Globus pallidus (tissue), 1 donor: Measurements from ENCODE around the gene EVX2.

Experiments
- DNase-seq: peaks from one replicate; pipeline ENCODE4 v3.0.0-alpha.2; 2015; ENCODE audit warnings: low spot score

The EVX2 gene

GRCh38 chr2:176082824-176083751 is 674 bp downstream of the EVX2 start:
- no peak for DNase-seq

DNA sequence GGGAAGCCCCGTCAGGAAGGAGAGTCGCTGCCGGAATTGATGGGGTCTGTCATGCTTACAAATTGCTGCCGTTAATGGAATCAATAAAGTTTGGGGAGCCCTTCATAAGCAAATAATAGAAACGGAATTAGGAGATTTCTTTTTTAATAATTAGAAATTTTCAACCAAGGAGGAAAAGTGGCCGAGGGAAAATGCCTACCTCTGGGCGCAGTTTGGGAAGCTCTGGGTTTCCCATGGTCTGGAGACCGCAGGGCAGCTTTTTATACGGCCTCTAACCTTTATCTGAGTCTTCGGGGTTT is 1.3 kb downstream of the EVX2 start:
- DNase-seq = no peak

GRCh38 chr2:176081837-176082524 is 1.8 kb downstream of the EVX2 start:
- no peak for DNase-seq

GRCh38 chr2:176081376-176081836 is 2.4 kb downstream of the EVX2 start:
- DNase-seq = no peak

DNA sequence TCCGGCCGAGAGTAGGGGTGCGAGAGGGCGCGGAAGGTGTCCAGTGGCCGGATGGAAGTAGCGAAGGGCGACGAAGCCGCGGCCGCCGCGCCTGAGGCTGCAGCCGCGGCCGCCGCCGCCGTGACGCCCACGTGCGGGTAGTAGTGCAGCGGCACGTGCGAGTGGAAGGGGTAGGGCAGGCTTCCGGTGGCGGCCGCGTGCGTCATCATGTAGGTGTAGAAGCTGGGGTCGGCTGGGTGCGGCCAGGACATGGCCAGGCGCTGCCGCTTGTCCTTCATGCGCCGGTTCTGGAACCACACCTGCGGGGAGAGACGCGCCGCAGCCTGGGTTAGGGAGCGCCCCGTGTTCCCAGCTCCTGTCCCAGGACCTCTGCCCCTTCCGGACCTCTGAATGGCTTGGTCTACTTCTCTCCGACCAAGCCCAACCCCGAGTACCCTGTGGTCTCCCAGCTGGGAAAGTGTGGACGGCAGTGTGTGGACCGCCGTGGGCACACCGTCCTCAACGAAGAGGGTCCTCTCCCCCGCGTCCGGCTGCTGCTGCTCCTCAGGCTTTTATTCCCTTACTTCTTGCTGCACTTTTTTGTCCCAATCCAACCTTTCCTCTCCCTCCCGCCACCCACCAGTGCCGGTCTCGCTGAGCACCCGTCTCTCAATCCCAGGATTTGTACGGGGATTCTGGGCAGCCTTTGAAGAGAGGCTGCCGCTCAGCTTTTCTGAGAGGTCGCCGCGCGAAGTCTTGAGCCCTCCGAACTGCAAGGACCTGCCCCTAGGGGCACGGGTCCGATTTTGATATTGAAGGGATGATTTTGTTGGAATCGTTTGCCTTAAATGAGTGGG is 3.0 kb downstream of the EVX2 start:
- DNase-seq = no peak

- no peak for DNase-seq
Measured at GRCh38 chr2:176079831-176080539, 3.8 kb downstream of the EVX2 start.

GRCh38 chr2:176079285-176079830 is 4.4 kb downstream of the EVX2 start:
- no peak for DNase-seq

DNA sequence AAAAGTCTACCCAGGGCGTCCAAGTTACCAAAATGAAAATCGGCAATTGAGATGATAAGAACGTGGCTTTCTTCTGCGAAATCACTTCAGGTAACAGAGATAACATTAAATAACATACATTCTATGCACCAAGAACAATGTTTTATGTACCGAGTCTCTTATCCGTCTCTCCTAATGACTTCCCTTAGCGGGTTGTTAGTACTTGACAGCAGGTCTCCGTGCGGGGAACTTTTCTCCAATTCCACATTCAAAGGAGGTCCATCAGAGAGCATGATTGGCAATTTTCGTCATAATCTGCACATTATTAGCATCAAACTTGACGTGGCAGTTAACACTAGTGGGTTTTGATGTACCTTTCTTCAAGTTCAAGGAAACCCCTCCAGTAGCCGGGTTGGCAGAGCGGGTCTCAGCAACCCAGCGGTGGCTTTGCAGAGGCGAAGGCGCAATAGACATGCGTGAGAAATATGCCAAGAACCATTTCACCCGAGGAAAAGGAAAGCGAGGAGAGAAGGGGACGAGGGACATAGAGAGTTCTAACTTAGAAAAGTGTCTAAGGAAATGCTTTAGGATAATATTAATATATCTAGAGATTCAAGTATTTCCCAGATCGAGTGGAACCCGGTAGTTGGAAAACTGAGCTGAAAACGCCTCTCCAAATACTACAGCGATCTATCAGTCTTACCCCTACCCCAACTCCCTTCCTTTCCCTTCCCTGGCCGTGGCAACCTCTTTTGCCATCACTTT is 5.0 kb downstream of the EVX2 start:
- no peak for DNase-seq

- DNase-seq = no peak
Measured at GRCh38 chr2:176076796-176077195, 7.0 kb downstream of the EVX2 start.

GRCh38 chr2:176076063-176076462 is 7.7 kb downstream of the EVX2 start:
- DNase-seq = no peak

GRCh38 chr2:176075481-176075880 is 8.3 kb downstream of the EVX2 start:
- DNase-seq = no peak

- no peak for DNase-seq
Measured at GRCh38 chr2:176074919-176075425, 8.8 kb downstream of the EVX2 start.

DNA sequence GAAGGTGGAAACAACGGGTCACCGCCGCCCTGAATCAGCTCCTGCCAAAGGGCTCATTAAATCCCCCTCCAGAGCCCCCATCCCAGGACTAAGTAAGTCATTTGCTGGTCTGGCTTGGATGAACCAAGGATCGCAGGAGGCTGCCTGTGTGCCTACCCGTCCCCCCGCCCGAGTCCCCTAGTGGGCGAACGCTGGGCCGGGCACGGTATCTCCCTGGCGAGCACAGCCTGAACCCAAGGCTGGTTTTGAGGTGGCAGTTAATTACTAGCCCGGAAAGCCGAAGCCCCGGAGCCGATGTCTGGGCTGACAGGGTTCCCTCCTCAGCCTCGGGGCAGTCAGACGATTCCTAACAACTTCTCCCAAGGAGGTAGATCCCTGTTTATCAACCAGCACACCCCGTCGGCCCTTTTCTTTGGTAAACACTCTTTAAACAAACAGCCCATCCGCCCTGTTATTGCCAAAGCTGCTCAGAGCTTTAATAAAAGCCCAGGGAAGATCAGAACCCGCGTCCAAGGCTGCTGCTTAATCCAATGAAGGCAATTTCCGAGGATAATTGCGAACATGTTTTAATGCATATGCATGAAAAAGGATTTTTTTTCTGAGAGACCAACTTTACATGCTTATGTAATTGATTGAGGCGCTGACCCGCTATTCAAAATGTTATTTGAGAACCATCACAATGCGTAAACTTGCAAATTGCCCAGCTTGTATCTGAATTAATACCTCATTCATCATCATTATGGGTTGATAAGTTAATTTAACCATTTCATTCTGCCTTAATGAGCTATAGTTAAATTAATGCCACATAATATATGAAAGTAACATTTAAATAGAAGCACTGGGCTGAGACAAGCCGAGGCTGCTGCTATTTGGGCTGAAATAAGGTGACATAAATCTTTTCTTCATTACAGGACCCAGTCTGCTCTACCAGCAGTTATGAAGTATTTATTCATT is 10.5 kb downstream of the EVX2 start:
- no peak for DNase-seq

GRCh38 chr2:176072292-176072669 is 11.5 kb downstream of the EVX2 start:
- no peak for DNase-seq

DNA sequence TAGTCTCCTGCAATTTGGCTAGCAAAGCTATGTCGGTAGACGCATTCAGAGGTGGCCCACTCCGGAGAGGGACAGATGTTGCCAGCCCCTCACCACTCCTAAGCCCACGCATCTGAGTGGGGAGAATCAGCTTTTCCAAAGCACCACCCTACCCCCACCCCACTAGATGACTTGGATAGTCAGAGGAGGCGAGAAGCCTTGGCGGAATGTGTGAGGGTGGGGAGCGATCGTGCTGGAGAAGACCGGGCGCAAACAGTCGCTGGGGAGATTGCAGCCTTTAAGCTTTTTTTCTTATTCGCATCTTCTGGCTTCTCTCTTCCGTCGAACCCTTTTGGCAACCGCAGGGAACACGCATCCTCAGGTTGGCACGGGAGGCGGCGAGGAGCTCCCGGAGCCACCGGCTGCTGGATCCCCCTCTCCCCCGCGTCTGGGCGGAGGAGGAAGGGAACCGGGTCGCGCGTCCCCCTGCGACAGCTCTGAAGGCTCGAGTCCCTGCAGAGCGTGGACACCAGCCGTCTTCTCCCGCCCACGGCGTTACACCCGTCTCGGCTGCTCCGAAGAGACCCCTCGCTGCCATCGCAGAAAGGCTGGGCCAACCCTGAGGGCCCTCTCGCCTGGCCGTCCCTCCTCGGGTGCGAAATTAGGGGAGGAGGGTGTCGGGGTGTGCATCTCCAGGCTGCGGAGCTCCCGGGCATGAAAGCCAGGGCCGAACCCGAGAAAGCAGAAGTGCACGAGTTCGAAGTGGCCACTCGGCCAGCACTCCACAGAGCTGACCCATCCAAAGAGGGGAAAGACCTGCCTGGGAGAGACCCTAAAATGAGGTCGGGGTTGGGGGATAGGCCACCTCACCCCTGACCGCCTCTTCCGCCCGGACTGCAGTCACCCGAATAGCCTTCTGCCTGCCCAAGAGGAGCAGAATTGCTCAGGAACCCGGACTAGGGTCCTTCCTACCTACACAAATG is 12.2 kb downstream of the EVX2 start:
- no peak for DNase-seq

DNA sequence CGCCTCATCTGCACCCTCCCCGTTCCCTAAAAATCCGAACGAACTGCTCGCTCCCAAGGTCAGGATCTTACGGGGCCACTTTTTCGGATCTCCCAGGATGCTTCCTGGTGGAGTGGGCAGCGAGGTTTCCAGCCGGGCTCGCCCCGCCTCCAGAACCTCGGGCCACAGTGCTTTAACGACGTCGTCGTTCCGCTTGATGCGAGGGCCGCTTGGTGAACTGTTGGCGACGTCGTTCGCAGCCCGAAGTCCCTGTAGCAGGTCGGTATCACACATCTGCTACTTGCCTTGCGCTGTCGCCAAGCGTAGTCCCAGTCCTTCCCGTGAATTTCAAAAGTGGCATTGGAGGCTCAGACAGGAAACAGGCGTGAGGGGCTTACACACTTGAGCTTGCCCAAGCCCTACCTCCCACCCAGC is 15.3 kb downstream of the EVX2 start:
- DNase-seq = no peak

- no peak for DNase-seq
Measured at GRCh38 chr2:176067589-176068418, 16.0 kb downstream of the EVX2 start.
